ENCODE results near the gene CDC14C.

- TF ChIP-seq CTCF (IDR thresholded peaks at IDR 0.05) (no peak), POLR2A (IDR thresholded peaks at IDR 0.05) (no peak), POLR2AphosphoS5 (IDR thresholded peaks at IDR 0.05) (no peak)
These were observed 9.3 kb downstream of the CDC14C start for GRCh38 chr7:48933549-48934085.
